NCI-H1048 (cell line): Measurements from ENCODE around the gene EPN2.

Experiments
- DNase-seq: peaks from one replicate; lab custom pipeline; 2025; lab: John Stamatoyannopoulos, UW

The EPN2 gene

GRCh38 chr17:19381741-19382444, 144.7 kb downstream of the EPN2 start:
- no peak for DNase-seq

DNA sequence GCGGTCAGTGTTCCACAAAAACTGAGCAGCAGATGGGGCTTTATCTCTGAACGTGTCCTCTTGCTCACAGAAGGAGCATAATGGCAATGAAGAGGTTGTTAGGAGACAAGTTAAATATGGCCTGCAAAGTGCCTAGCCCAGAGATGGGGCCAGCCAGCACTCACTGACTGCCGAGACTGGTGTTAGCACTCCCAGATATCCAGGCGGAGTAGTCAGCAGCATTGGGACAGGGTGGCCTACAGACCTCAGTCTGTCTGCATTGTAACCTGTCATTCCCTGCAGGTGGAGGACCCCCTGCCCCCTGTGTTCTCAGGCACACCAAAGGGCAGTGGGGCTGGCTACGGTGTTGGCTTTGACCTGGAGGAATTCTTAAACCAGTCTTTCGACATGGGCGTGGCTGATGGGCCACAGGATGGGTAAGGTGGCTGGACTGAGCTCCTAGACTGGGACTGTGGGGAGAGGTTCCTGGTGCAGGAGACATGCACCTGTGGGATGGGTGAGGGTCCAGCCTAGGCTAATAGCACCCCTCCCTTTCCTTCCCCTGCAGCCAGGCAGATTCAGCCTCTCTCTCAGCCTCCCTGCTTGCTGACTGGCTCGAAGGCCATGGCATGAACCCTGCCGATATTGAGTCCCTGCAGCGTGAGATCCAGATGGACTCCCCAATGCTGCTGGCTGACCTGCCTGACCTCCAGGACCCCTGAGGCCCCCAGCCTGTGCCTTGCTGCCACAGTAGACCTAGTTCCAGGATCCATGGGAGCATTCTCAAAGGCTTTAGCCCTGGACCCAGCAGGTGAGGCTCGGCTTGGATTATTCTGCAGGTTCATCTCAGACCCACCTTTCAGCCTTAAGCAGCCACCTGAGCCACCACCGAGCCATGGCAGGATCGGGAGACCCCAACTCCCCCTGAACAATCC, 145.6 kb downstream of the EPN2 start:
- DNase-seq: no peak

DNA sequence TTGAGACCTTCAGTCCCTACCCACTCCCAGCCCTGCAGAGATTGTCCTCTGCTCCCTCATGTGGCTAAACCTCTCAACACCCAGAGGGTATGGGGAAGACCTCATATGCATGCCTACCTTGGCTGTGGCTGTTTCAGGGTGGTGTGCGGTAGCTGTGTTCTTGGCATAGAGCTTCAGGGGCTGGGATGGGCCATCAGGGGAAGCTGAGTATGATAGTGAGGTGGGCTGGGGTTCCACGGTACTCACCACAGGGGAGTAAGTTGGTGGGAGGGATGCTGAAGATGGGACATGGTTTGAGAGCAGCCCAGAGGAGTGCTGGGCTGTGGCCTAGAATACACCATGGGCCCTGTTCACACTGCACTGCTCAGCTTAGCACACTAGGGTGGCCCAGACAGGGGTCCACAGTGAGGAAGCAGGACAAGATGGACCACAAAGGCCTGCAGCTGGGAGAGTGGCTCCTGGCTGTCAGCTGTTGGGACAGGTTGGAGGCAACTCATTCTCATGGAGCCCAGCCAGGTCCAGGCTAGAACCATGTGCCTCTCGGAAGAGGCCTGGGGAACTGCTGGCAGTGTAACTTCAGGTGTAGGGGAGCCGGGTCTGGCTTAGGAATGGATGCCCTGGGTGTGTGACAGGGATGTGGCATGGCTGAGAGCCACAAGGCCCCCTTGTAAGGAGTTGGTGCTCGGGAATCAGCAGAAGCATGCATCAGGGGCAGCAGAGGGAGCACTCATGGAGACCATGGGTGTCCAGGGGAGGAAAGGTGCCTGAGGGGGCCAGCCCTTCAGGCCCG, 146.7 kb downstream of the EPN2 start:
- no peak for DNase-seq

DNA sequence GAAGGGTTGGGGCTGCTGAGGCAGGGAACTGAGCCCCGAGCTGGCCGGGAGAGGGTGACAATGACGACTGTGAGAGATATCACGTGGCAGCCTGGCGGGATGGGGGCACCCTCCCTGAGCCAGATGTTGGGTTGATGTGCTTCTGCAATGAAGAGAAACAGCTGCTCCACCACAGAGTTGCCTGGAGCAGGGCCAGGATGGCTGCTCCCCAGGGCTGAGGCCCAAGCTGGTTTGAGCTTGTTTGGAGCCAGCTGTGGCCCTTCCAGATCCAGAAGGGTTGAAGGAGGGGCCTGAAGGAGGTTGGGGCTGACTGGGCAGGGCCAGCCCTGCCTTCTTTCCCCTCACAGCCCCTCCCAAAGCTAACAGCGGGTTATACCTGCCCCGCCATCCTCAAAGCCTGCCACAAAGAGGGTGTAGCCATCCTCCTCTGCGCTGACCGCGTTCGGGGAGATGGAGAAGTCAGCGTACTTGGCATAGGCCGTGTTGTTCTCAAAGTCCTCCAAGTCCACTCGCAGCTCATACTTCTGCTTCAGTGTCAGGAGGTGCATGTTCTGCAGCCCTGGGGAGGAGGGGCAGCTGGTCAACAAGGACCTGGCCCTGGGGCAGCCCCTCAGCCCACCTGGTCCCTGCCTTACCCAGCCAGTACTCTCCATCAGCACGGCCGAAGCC, 147.7 kb downstream of the EPN2 start:
- DNase-seq: no peak

DNA sequence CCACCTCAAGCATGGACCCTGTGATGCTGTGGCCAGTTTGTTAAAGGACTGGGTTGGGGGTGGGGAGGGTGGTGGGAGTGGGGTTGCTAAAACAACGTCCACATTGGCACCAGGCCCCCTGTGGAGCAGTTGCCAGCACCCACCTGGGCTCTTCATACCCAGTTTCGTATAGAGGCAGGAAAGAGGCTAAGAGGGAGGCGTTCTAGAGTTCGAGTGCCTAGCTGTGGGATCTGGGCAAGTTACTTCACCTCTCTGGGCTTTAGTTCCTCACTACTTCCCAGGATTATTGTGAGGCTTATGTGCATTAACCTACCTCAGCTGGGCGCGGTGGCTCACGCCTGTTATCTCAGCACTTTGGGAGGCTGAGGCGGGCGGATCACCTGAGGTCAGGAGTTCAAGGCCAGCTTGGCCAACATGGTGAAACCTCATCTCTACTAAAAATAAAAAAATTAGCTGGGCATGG, 148.4 kb downstream of the EPN2 start:
- no peak for DNase-seq
